Hematopoietic multipotent progenitor cell treated with erythropoietin and hydrocortisone succinate and interleukin-3 and kit ligand, for 15 days (in vitro differentiated cells): Measurements from ENCODE around the gene KBTBD8.
A peak's percentile ranks its signal among the peaks of the same experiment; 100 is the strongest.

Source experiments
- DNase-seq: peaks from one replicate; pipeline ENCODE4 v3.0.0-alpha.2; 2015; ENCODE audit warnings: low spot score

The KBTBD8 gene, protein sequence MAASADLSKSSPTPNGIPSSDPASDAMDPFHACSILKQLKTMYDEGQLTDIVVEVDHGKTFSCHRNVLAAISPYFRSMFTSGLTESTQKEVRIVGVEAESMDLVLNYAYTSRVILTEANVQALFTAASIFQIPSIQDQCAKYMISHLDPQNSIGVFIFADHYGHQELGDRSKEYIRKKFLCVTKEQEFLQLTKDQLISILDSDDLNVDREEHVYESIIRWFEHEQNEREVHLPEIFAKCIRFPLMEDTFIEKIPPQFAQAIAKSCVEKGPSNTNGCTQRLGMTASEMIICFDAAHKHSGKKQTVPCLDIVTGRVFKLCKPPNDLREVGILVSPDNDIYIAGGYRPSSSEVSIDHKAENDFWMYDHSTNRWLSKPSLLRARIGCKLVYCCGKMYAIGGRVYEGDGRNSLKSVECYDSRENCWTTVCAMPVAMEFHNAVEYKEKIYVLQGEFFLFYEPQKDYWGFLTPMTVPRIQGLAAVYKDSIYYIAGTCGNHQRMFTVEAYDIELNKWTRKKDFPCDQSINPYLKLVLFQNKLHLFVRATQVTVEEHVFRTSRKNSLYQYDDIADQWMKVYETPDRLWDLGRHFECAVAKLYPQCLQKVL

DNA sequence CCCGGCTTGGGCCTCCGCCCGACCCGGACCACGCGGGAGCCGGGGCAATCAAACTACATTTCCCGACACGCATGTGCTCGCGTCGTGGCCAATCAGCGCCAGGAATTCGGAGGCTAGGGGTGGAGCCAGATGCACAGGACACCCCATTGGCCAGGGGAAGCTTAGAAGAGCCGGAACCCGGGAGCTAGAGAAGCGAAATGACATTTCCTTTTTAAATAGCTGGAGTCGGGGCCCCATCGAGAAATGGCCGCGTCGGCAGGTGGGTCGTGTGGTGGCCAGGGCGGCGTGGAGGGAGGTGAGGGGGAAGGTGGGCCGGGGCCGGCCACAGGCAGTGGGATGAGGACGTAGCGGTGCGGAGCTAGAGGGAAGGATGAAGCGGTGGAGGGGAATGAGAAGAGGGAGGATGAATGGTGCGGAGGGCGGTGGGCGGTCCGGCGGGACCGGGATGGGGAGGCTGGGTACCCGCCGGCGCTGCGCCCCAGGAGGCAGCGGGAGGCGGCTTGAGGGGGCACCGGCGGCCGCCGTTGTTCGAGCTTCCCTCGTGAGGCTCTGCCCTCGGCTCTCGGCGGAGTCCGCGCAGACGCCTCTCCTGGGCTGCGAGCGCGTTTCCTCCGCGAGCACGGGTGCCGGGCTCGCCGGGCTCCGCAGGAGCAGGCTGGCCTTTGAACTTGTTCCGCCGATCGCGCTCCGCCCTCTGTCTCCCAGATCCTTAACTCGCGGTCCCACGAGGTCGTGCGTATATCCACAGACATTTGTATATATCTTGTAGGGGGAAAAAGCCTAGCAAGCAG is at the start of gene KBTBD8:
KBTBD8 (plus strand) TSS at position 195 of the 791 bp plus-strand sequence; CDS start at position 244, 49 bp downstream.
- DNase-seq: peak; percentile 99

DNA sequence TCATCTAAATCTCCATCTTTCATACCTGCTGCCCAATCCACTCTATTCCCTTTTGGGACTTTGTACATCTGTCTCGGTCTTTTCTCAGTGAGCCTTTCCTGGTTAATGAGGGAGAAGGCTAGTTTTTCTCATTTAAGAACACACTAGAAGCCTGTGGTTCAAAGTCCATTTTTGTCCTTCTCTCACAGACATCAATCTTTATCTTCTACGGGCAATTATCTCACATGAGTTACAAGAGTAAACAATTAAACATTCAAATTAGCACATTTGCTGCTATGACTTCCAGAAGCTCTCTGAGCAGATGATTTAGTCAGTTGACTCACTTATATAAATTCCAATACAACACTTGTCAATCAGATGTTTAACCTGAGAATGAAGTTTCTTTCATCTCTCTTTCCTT is 49.3 kb upstream of the KBTBD8 start:
- DNase-seq: no peak

DNA sequence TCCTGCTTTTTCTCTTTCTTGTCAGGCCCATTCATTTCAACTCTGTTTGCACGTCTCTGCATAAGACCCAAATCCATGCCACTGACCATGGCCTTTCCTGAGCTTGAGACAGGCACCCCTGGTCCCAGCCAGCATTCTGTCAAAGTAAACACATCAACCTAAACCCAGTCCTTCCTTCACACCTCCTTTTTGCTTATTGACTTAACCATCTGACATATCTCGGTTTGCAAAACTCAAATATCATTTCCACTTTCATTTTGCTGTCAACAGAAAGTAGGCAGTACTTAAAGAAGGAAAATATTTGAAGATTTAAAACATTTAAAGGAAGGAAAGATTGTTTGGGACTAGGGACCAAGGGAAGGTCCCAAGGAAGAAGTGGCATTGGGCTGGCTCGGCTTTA is 48.2 kb upstream of the KBTBD8 start:
- DNase-seq: no peak

DNA sequence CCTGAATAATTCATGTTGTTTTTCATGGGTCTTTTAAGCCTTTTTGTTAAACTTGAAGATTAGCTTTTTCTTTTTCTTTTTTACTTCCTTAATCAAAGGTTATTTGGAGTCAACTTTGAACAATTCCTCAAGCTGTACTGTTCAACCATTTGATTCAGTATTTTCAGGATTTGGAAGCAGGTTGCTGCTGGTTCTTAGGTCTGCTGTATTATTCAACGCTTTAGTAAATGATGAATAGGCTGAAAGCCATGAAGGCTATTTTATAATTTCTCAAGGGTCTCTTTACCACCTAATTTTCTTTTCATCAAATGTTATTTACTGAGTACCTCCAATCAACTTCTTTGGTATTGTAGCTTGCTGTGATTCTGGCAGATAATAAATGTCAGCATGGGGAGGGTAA is 45.8 kb upstream of the KBTBD8 start:
- DNase-seq: no peak

DNA sequence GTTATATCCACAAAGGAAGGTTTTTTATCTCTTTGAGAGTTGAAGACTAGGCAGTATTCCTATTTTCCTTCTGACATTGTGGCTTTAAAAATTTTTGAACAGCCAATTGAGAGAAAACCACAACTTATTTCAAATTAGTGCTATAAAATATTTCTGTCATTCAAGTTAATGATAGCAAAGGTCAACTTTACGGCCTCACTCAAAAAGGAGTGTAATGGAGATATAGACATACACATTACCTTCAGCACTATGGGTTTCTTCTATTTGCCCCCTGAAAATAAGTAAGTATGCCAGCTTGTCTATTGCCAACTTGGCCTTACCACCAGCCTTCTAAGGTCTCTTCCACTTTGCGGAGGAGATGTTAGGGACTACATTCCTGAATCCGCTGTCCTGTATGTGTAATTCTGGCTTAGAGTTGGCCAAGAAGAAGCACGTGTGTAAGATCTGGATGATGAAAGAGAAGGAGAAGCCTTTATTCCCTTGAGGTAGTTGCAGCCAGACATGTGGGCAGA is 44.1 kb upstream of the KBTBD8 start:
- no peak for DNase-seq

DNA sequence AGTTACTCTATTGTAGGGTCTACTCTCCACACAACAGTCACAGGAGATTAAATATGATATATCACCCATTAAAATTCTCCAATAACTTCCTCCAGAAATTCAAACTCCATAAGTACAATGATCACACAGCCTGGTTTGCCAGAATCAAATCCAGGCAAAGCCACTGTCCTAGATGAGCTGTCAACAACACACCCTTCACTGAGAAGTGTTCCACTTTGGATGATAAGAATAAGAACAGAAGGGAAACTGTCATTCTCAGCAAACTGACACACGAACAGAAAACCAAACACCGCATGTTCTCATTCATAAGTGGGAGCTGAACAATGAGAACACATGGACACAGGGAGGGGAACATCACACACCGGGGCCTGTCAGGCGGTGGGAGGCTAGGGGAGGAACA is 41.4 kb upstream of the KBTBD8 start:
- no peak for DNase-seq

DNA sequence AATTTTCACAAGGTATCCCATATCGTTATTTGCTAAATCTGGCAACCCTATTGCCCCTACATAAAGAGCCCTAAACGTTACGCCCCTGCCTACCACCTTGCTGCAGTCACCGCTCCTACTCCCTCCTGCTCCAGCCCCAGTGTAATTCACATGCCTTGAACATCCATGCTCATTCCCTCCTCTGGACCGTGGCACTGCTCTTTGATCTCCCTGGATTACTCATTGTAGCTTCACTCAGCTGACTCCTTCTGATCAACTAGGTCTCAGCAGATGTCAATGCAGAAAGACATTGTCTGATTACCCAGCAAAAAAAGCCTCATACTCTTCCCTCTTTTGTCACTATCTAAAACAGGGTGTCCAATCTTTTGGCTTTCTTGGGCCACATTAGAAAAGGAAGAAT is 40.7 kb upstream of the KBTBD8 start:
- no peak for DNase-seq

DNA sequence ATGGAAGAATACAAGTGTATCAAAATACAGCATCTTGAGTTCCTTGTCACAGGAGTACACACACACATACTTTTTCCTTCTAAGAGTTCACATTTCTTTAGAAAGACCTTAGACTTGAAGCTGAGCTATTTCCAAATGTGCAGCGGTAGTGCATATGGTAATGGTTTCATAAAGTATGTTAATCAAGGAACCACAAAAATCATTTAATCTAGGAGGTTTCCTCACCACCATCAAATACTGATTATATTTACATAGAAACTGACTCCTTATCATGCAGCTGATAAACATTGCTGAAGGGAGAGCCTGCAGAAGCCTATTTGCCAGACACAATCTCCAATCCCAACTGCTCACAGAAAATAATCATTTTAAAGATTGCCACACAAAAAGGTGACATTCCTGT is 40.0 kb upstream of the KBTBD8 start:
- DNase-seq: no peak

DNA sequence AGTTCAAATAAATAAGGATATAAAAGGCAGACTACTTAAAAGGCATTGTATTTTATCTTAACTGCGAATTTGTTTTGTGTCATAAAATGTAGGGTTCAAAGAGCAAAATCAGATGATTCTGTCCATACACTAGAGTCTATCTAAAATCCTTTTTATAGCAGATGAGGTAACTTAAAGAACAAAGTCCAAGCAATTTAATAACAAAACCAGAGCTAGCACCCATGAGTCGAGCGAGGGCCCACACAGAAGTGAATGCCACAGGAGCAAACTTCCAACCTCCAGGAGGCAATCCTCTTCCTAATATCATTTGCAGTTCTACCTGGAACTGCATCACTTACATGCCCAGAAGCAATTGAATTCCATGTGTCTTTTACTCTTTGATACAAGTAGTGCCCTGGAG is 35.4 kb upstream of the KBTBD8 start:
- no peak for DNase-seq

DNA sequence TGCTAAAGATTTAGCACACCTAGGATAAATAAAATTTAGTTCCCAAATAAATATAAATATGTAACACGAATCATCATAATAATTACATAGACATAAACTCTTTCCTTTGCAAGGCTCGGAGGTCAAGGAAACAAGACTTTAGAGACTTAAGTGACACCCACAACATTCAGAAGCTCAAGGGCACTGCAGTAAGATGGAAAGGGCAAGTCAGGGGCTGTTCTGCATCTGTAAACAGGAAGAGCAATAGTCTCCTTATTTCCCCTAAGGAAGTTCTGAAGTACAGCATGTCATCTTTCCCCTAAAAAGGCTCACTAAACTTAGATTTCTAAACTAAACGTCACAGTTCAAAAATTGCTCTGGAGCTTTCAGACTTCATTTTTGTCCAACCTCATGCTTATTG is 26.9 kb upstream of the KBTBD8 start:
- DNase-seq: no peak

DNA sequence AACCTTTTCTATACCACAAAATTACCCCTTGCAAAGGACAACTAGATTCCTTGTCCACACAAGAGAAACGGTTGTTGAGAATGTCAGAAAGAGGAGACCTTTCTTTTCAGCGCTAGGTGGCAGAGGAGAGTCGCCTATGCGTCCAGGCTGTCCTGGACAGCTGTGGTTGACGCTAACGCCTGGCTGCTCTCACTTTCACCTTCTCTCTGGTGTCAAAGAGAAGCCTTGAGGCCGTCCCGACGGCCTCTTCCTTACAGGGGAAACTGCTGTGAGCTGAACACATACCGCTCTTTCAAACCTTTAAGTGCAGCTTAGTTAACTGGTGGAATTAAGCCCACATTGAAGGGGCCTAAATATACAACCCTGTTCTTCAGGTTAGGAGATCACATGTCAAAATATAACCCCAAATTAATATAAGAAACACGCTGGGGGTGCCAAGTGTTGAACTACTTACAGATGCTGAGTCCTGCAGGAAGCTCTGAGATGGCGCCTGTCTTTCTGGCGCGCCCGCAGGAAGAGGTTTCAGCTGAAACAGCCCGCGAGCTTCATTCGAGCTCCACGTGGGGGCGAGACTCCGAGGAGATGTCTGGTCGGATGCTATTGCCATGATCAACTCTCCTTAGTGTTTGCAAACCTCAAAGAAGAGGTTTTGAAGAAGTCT is 26.1 kb upstream of the KBTBD8 start:
- DNase-seq: peak; percentile 83

DNA sequence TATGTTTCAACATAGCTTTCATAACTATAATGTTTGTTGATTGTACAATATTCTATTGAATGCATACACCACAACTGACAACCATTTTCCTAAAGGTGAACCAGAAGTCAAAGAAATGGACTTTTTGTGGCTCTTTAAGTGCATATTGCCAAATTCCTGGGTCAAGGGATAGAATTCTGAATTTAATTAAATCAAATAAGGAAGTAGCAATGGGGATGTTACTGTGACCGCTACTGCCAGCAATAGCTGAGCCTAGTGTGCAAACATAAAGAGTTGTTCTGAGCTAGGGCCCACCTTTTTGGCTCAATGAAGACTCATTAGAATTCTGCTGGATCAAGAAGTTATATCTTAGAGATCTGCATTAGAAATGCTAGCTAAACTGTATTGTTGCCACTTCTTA is 17.3 kb upstream of the KBTBD8 start:
- no peak for DNase-seq

DNA sequence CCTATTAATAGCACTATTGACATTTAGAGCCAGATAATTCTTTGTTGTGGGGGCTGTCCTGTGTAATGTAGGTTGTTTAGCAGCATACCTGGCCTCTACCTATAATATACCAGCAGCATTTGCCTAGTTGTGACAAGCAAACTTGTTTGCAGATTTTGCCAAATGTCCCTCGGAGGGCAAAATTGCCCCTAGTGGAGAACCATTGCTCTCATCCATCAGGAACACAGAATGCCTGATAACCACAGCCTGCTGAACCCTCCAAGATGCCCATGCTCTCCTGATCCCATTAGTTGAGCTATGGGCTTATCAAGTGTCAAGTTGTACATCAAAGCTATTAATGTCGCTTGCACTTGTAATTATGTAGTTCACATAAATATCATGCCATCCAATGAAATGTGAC is 15.0 kb upstream of the KBTBD8 start:
- no peak for DNase-seq

DNA sequence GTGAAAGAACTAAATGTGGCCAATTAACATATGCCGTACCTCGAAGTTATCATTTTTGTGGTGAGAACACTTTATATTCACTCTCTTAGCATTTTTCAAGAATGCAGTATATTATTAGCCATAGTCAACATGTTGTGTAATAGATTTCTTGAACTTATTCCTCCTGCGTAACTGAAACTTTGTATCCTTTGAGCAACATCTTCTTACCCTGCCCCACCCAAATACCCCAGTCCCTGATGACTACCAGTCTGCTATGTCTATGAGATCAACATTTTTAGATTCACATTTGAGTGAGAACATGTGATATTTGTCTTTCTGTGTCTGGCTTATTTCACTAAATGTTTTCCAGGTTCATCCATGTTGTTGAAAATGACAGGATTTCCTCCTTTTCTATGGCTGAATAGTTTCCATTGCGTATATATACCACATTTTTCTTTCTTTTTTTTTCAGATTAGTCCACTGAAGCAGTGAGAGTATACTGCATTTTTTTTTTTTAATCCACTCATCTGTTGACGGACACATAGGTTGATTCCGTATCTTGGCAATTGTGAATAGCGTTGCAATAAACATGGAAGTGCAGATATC is 12.7 kb upstream of the KBTBD8 start:
- no peak for DNase-seq

DNA sequence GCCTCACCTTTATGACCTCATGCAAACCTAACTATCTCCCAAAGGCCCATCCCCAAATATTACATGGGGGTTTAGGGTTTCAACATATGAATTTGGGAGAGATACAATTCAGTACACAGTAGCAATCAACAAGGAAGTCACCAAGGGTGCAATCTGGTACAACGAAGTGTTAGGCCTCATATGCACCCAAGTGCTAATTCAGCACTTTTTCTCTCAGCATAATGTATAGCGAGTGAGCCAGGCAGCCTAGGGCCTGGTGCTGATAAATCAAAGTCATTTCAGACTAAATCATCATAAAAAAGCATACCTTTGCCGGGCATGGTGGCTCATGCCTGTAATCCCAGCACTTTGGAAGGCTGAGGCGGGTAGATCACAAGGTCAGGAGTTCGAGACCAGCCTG is 11.7 kb upstream of the KBTBD8 start:
- DNase-seq: no peak

DNA sequence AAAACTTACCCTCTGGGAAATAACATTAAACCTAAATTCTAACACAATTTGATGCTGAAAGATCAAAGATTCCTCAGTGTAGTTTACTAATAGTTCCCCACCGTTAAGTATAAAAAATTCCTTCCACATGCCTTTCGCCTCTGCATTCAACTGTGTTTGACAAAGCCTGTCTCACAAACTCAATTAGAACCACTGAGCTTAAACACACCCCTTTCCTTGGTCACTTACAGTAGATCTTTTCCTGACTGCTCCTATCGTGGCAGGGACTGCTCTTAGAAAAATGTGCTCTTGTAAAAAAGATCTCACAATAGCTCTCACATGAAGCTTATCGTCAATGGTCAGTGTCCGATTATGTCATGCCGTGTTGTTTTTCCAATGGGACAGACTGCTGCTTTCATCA is 8.9 kb upstream of the KBTBD8 start:
- no peak for DNase-seq

DNA sequence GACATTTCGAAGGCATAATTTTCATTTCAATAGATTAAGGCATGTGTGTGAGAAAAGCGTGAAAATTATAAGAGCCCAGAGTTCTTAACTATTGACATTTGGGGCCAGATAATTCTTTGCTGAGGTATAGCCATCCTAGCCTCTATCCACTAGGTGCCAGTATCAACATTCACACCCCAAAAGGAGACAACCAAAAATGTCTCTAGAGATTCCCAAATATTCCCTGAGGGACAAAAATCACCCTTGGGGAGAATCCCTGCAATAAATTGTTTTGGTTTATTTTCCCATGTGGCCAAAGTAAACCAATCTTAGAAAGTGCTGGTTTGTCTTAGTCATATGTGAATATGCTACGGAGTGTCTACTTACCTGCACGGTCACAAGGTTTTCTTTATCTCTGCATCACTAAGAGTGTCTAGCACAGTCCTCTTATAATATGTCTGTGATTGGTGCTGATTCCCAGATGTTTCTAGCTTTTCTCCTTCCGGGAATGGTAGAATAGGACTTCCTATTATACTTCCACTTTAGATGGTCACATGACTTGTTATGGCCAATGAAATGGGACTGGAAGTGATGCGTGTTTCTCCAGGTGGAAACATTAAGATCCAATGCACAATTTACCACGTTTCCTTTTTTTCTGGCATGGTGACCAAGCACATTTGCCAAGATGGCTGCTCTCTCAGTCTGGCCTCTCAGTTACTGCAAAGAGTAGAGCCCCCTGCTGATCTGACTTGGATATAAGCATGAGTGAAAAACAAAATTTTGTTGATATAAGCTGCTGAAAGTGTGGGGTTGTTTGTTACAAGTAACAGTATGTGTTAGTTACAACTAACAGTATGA is 8.0 kb upstream of the KBTBD8 start:
- peak; percentile 59 for DNase-seq

DNA sequence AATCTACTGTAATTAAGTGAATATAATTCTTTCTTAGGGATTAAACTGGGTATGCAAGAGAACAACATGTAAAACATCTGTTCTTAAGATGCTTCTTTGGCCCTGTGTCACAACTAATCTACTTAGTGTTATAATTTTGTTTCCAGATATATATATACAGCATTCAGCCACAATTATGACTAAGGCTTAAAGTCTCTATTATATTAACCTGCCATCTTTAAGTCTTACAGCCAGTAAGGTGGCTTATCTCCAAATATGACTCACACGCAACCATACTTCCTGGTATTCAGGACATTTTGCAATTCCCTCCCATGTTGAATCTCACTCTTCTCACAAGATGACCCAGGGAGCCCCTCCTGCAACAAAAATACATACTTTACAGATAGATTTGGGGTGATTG is 6.6 kb upstream of the KBTBD8 start:
- DNase-seq: no peak

DNA sequence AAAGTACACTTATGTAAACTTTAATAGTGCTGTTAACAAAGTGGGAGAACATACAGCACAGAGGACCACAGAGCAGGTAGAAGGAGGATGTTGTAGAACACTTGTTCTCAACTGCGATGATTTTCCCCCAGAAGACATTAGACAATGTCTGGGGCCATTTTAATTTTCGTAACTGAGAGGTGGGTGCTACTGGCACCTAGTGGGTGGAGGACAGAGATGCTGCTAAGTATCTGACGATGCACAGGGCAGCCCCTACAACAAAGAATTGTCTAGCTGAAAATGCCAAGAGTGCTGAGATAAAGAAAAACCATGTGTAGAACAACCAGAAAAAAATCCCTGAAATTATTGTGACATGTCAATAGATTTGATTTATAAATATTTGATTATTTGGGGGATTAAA is 5.0 kb upstream of the KBTBD8 start:
- DNase-seq: no peak

DNA sequence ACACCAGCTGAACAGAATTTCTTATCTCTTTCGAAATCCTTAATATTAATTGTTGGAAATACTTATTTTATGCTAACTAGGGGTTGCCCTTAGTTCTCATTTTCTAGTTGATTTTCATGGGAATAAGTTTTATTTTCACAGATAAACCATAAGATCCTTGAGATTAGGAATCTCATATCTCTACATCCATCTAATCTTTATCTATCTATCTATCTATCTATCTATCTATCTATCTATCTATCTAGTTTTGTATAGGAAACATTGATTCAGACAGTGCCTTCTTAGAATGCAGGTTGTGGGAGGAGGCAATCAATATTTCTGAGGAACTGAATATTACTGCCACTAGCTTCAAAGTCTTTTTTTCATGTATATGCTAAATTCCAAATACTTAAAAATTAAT is 3.5 kb upstream of the KBTBD8 start:
- no peak for DNase-seq

DNA sequence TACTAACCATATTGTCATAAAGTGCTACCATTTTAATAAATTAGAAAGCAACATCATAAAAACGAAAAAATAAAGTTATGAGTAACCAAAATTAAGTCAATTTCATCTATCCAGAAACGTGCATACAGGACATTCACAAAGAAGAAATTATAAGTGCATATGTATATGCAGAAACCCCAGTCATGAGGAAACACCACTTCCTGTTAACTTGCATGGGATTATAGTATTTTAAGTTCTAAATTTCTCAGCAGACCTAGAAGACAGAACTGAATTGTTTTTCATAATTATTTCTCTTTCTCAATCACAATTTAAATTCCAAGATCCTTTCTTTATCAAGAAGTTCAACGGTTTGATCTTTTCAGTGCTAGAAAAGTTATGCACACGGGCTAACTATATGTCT is 1.4 kb upstream of the KBTBD8 start:
- DNase-seq: no peak
